ENCODE results near the gene DIS3. TPM values are rescaled to one million over a fixed set of nuclear protein-coding genes. Genes with fewer than 3 reads are reported as not detected.
"Not testable (repeated sequence)": the region's sequence is repeated elsewhere in the genome, so short reads cannot be mapped to it uniquely, and the experiment has no call there.

Gene DIS3
- total and polyA plus RNA-seq, 8 donors: 5.2 to 37.1 (median 12.5) TPM

GRCh38 chr13:72728290-72728605 is 53.5 kb downstream of the DIS3 start:
- intact Hi-C loops (cut with DNase I; ENCODE audit: low total_unique reads): no loop called here
- Histone ChIP-seq H3K27ac (peak overlapping the region in 4 of 5 donors; percentile 69 to 83 (median 78)), H3K36me3 (peaks cover 0 to 12% (median 4%) of the 10 kb centered on the region in 4 donors), H3K4me3 (peak overlapping the region; percentile 60 to 99 (median 92)), H3K4me1 (peaks cover 0 to 33% (median 32%) of the 10 kb centered on the region in 4 donors), H3K27me3 (no peaks in the 10 kb centered on the region), H3K9me3 (no peaks in the 10 kb centered on the region)
- no peak for TF ChIP-seq POLR2A (IDR thresholded peaks at IDR 0.05)
- no peak for TF ChIP-seq POLR2AphosphoS5 (IDR thresholded peaks at IDR 0.05)
- no peak for TF ChIP-seq EP300 (IDR thresholded peaks at IDR 0.05)
- DNase-seq: no peak
- WGBS, 5 donors: 1 to 5% (median 4%) methylated on average over 3 of the region's 3 CpGs

DNA sequence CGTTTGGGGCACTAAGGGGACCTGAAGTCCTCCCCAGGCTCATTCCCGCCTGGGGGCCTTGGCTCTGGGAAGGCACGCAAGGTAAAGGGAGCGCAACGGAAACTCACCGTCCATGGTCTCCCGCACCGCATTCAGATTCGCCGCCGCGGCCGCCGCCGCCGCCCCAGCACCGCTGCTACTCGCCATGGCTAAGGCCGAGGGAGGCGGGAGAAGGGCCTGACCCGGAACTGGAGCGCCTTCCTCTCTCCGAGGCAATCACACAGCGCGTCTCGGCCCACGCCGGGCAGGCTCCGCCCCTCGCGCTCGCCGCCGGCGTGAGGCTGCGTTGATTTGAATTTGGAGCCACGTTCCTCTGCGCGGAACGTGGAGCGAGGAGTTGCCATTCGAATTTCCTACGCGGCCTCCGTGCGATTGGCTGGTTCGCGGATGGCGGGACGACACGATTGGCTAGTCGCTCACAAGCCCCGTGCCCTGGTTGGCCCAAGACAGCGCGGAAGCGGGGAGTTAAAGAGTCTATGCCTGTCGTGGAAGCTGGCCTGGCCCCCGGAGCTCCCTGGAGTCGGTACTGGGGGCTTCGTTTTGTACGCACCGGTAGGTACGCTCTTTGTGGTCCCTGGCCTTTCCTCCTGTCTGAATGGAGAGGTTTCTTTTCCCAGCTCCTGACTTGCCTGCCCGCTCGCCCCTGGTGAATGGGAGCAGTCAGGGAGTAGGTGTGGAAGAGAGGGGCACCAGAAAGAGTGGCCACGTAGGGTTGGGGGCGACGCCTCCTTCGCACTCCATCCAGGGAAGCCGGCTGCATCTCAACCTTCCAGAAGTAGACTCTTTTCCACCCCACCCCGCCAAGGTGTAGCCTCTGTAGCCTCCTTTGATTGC is 54.0 kb downstream of the DIS3 start, which contains the start of the genes BORA and MZT1:
BORA (plus strand) TSS at position 507 of the 873 bp plus-strand sequence. CDS start 1,018 bp downstream, outside the sequence.
MZT1 (minus strand) TSS at position 213 of the 873 bp plus-strand sequence; CDS start at position 186, 27 bp downstream.
- Histone ChIP-seq H3K36me3 (peaks cover 0 to 10% (median 0%) of the 10 kb centered on the region in 4 donors), H3K4me1 (peaks cover 0 to 33% (median 32%) of the 10 kb centered on the region in 4 donors), H3K27me3 (no peaks in the 10 kb centered on the region), H3K9me3 (no peaks in the 10 kb centered on the region), H3K4me3 (peak within 1 kb of the TSS; percentile 60 to 99 (median 92)), H3K27ac (peak within 1 kb of the TSS; percentile 69 to 83 (median 80))
- peak; percentile 95 to 99 for DNase-seq
- WGBS, 5 donors: 0% methylated on average over 22 to 71 of the region's 71 CpGs
- no peak for TF ChIP-seq EP300 (IDR thresholded peaks at IDR 0.05)
- TF ChIP-seq POLR2AphosphoS5 (IDR thresholded peaks at IDR 0.05): peak; percentile 32 to 92 (median 66)
- intact Hi-C loops (cut with DNase I; ENCODE audit: low total_unique reads): no loop called here

- Histone ChIP-seq H3K36me3 (peaks cover 0 to 5% (median 0%) of the 10 kb centered on the region in 4 donors), H3K9me3 (no peaks in the 10 kb centered on the region), H3K4me1 (peaks cover 0 to 33% (median 32%) of the 10 kb centered on the region in 4 donors), H3K4me3 (peak overlapping the region; percentile 60 to 99 (median 92)), H3K27ac (peak overlapping the region; percentile 67 to 83 (median 80)), H3K27me3 (no peaks in the 10 kb centered on the region)
- WGBS, 5 donors: 1 to 6% (median 2%) methylated on average over 15 to 49 of the region's 49 CpGs
- TF ChIP-seq POLR2A (IDR thresholded peaks at IDR 0.05): no peak
- no peak for TF ChIP-seq POLR2AphosphoS5 (IDR thresholded peaks at IDR 0.05)
- TF ChIP-seq EP300 (IDR thresholded peaks at IDR 0.05): no peak
- no peak for TF ChIP-seq CTCF (IDR thresholded peaks at IDR 0.05)
- DNase-seq: peak; percentile 29 to 75
- intact Hi-C loops (cut with DNase I; ENCODE audit: low total_unique reads): no loop called here
Observed at GRCh38 chr13:72726726-72727416, 54.8 kb downstream of the DIS3 start.

DNA sequence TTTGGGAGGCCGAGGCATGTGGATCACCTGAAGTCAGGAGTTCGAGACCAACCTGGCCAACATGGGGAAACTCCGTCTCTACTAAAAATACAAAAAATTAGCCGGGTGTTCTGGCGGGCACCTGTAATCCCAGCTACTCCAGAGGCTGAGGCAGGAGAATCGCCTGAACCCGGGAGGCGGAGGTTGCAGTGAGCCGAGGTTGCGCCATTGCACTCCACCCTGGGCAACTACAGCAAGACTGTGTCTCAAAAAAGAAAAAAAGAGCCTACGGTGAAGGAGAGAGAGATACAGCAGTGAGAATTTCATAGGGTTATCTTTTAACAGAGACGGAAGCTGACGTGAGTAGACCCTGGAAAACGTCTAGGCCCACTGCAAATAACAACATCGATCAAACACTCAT is 55.5 kb downstream of the DIS3 start:
- H3K27me3 ChIP-seq; DNase-seq; H3K36me3 ChIP-seq; H3K9me3 ChIP-seq; intact Hi-C loops (cut with DNase I; ENCODE audit: low total_unique reads); H3K27ac ChIP-seq: not testable (repeated sequence)
- peaks cover 0 to 33% (median 32%) of the 10 kb centered on the region in 4 donors for H3K4me1 ChIP-seq
- peak overlapping the region in 2 of 4 donors; percentile 94 to 99 for H3K4me3 ChIP-seq
- WGBS, 5 donors: 83 to 91% (median 88%) methylated on average over 15 of the region's 15 CpGs

GRCh38 chr13:72716776-72717175 is 64.9 kb downstream of the DIS3 start:
- no peaks in the 10 kb centered on the region for H3K4me1 ChIP-seq
- H3K4me3 ChIP-seq: no peak overlapping the region
- peaks cover 0 to 15% (median 6%) of the 10 kb centered on the region in 4 donors for H3K9me3 ChIP-seq
- intact Hi-C loops (cut with DNase I; ENCODE audit: low total_unique reads): no loop called here
- H3K27me3 ChIP-seq: no peaks in the 10 kb centered on the region
- TF ChIP-seq POLR2AphosphoS5 (IDR thresholded peaks at IDR 0.05): no peak
- no peak for TF ChIP-seq CTCF (IDR thresholded peaks at IDR 0.05)
- TF ChIP-seq EP300 (IDR thresholded peaks at IDR 0.05): no peak
- no peak for TF ChIP-seq POLR2A (IDR thresholded peaks at IDR 0.05)
- no peak overlapping the region for H3K27ac ChIP-seq
- 59 to 65% (median 61%) methylated on average over 3 of the region's 3 CpGs for WGBS, 5 donors
- DNase-seq: no peak
- H3K36me3 ChIP-seq: peaks cover 13 to 61% (median 50%) of the 10 kb centered on the region in 4 donors

Small RNA genes within 50 kb of the gene (small RNA-seq; reads per million reads assigned to genes)
- gene RNU6-80P: 0 reads per million in 4 donors

Other genes with a start within 250 kb of the DIS3 start
- 10 to 100 TPM in 1 of 5 donors, 1 to 10 TPM in 3, not detected in 1; 1.2 to 11.7 (median 6.8) TPM for gene MZT1, start 54.3 kb downstream of the DIS3 start, total RNA-seq
- gene MZT1, start 54.3 kb downstream of the DIS3 start, polyA plus RNA-seq: 10 to 100 TPM in 1 of 3 donors, 1 to 10 TPM in 2; 7.9 to 10.8 (median 8.1) TPM
- gene BORA, start 54.0 kb downstream of the DIS3 start, total RNA-seq: 1 to 10 TPM; 2.0 to 8.5 (median 4.5) TPM
- gene BORA, start 54.0 kb downstream of the DIS3 start, polyA plus RNA-seq: 1 to 10 TPM; 2.7 to 3.4 (median 3.1) TPM
- gene PIBF1, start 233 bp upstream of the DIS3 start, total RNA-seq: 10 to 100 TPM in 4 of 5 donors, 1 to 10 TPM in 1; 6.1 to 67.6 (median 37.9) TPM
- gene PIBF1, start 233 bp upstream of the DIS3 start, polyA plus RNA-seq: 10 to 100 TPM in 1 of 3 donors, 1 to 10 TPM in 2; 8.1 to 13.6 (median 9.2) TPM

Data from stomach (tissue), 9 donors.